CMK (cell line): ENCODE measurements around the gene PCDHGB4.
"Not testable (repeated sequence)": the region's sequence is repeated elsewhere in the genome, so short reads cannot be mapped to it uniquely, and the experiment has no call there.

ENCODE experiments used
- DNase-seq: peaks from one replicate; pipeline ENCODE4 v3.0.0-alpha.2; 2010; ENCODE audit warnings: low read depth

The PCDHGB4 gene

DNA sequence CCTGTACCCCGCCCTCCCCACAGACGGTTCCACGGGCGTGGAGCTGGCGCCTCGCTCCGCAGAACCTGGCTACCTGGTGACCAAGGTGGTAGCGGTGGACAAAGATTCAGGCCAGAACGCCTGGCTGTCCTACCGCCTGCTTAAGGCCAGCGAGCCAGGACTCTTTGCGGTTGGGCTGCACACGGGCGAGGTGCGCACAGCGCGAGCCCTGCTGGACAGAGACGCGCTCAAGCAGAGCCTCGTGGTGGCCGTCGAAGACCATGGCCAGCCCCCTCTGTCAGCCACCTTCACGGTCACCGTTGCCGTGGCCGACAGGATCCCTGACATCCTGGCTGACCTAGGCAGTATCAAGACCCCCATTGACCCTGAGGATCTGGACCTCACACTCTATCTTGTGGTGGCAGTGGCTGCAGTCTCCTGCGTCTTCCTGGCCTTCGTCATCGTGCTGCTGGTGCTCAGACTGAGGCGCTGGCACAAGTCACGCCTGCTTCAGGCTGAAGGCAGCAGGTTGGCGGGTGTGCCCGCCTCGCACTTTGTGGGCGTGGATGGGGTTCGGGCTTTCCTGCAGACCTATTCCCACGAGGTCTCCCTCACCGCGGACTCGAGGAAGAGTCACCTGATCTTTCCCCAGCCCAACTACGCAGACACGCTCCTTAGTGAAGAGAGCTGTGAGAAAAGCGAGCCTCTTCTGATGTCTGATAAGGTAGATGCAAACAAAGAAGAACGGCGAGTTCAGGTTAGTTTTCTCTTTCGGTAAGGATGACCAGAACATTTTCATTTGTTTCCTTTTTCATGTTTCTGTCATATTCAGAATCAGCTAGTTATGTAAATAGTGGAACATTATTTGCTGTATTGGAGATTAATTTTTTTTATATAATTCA, 21.2 kb upstream of the PCDHGB4 start:
- no peak for DNase-seq

DNA sequence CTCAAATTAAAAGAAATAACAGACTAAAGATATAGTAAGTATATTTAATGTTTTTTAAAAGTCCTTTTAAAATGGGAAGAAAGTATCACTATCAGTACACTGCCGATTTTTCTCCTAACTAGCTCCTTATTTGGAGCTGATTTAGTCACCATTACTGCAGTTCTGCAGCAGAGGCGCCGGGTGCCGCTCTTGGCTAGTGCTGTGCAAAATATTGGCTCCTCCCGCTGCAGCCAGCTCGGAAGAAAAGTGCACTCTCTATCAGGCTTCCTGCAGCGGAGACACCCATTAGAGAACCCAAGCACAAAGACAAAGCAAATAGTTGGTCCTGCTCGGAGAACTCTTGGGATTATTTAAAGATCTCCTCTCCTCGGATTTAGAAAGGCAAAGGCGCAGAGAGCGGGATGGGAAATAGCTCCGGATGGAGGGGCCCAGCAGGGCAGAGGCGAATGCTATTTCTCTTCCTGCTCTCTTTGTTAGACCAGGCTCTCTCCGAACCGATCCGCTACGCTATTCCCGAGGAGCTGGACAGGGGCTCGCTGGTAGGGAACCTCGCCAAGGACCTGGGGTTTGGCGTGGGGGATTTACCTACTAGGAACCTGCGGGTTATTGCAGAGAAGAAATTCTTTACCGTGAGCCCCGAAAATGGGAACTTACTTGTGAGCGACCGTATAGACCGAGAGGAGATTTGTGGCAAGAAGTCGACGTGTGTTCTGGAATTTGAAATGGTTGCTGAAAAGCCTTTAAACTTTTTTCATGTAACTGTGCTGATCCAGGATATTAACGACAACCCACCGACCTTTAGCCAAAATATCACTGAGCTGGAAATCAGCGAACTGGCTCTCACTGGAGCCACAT, 17.3 kb upstream of the PCDHGB4 start, which contains the start of gene PCDHGB3:
TSS of gene PCDHGB3 (plus strand) at position 249 of the 855 bp plus-strand sequence. CDS start at position 402, 153 bp downstream.
- no peak for DNase-seq

DNA sequence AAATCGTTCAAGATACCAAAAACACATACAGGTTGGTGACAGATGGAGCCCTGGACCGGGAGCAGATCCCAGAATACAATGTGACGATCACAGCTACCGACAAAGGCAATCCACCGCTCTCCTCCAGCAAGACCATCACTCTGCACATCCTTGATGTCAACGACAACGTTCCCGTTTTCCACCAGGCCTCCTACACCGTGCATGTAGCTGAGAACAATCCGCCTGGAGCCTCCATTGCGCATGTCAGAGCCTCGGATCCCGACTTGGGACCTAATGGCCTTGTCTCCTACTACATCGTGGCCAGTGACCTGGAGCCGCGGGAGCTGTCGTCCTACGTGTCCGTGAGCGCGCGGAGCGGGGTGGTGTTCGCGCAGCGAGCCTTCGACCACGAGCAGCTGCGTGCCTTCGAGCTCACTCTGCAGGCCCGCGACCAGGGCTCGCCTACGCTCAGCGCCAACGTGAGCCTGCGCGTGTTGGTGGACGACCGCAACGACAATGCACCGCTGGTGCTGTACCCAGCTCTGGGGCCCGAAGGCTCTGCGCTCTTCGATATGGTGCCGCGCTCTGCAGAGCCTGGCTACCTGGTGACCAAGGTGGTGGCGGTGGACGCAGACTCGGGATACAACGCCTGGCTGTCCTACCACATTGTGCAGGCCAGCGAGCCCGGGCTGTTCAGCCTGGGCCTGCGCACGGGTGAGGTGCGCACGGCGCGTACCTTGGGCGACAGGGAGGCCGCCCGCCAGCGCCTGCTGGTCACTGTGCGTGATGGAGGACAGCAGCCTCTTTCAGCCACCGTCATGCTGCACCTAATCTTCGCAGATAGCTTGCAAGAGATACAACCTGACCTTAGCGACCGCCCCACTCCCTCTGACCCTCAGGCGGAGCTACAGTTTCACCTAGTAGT, 15.7 kb upstream of the PCDHGB4 start:
- DNase-seq = no peak

DNA sequence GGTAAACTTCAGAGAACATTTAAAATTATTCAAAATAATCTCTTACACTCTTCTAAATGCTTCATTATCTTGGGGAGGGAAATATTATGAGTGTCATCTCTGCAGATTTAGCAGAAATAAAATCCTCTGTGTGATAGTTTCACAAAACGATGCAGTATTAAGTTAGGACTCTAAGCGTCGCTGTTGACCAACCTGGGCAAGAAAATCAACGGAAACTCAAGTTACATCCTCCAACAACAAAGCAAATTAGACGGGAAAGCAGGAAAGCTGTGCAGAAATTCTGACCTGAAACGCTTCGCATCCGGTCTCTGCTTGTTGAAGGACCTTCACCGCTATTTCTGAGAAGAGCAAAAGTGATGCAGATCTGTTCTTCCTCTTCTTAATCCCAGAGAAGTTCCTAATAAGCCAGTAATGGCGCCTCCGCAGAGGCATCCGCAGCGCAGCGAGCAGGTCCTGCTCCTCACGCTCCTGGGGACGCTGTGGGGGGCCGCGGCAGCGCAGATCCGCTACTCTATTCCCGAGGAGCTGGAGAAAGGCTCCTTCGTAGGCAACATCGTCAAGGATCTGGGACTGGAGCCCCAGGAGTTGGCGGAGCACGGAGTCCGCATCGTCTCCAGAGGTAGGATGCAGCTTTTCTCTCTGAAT, 13.7 kb upstream of the PCDHGB4 start, which contains the start of gene PCDHGA6:
TSS of gene PCDHGA6 (plus strand) at position 219 of the 645 bp plus-strand sequence. CDS start at position 412, 193 bp downstream.
- no peak for DNase-seq

DNA sequence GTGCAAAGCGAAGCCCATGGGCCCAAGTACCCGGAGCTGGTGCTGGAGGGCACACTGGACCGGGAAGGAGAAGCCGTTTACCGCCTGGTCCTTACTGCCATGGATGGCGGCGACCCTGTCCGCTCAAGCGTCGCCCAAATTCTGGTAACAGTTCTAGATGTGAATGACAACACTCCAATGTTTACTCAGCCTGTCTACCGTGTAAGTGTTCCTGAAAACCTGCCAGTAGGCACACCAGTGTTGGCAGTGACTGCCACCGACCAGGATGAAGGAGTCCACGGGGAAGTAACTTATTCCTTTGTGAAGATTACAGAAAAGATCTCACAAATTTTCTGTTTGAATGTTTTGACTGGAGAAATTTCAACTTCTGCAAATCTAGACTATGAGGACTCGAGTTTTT, 12.9 kb upstream of the PCDHGB4 start:
- no peak for DNase-seq

DNA sequence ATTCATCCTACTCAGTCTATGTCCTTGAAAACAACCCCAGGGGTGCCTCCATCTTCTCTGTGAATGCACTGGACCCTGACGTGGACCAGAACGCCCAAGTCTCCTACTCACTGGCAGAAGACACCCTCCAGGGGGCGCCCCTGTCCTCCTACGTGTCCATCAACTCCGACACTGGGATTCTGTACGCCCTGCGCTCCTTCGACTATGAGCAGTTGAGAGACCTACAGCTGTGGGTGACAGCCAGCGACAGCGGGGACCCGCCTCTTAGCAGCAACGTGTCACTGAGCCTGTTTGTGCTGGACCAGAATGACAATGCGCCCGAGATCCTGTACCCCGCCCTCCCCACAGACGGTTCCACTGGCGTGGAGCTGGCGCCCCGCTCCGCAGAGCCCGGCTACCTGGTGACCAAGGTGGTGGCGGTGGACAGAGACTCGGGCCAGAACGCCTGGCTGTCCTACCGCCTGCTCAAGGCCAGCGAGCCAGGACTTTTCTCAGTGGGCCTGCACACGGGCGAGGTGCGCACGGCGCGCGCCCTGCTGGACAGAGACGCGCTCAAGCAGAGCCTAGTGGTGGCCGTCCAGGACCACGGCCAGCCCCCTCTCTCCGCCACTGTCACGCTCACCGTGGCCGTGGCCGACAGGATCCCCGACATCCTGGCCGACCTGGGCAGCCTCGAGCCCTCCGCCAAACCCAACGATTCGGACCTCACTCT, 11.9 kb upstream of the PCDHGB4 start:
- DNase-seq = not testable (repeated sequence)

DNA sequence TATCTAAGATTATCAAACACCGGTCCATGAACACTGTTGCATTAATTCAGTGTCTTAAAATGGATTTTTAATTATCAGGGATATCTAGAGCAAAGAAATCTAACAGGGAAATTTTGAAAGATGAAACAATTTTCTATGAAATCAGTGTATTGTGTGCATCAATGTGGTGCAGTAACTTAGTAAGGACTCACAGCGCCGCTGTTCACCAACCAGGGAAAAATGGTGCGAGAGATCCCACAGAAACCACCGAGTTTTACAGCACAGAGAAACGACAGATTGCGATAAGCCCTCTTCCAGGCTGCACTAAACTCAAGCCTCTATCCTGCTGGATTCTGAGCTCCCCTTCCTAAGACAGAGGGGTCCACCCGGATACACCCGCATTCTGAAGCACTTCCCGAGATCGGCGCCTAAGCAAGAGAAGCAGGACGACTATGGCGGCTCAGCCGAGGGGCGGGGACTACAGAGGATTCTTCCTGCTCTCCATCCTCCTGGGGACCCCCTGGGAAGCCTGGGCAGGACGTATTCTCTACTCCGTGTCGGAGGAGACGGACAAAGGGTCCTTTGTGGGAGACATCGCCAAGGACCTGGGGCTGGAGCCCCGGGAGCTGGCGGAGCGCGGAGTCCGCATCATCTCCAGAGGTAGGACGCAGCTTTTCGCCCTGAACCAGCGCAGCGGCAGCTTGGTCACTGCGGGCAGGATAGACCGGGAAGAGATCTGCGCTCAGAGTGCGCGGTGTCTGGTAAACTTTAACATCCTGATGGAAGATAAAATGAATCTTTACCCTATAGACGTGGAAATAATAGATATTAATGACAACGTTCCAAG, 4.8 kb upstream of the PCDHGB4 start, which contains the start of gene PCDHGA7:
TSS of gene PCDHGA7 (plus strand) at position 274 of the 826 bp plus-strand sequence. CDS start at position 432, 158 bp downstream.
- no peak for DNase-seq

DNA sequence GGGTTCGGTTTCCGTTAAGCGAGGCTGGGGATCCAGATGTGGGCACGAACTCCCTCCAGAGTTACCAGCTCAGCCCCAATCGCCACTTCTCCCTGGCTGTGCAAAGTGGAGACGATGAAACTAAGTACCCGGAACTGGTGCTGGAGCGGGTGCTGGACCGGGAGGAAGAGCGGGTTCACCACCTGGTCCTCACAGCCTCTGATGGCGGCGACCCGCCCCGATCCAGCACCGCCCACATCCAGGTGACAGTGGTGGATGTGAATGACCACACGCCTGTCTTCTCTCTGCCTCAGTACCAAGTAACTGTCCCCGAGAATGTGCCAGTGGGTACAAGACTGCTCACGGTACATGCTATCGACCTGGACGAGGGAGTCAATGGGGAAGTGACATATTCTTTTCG, 4.2 kb upstream of the PCDHGB4 start:
- DNase-seq = no peak

DNA sequence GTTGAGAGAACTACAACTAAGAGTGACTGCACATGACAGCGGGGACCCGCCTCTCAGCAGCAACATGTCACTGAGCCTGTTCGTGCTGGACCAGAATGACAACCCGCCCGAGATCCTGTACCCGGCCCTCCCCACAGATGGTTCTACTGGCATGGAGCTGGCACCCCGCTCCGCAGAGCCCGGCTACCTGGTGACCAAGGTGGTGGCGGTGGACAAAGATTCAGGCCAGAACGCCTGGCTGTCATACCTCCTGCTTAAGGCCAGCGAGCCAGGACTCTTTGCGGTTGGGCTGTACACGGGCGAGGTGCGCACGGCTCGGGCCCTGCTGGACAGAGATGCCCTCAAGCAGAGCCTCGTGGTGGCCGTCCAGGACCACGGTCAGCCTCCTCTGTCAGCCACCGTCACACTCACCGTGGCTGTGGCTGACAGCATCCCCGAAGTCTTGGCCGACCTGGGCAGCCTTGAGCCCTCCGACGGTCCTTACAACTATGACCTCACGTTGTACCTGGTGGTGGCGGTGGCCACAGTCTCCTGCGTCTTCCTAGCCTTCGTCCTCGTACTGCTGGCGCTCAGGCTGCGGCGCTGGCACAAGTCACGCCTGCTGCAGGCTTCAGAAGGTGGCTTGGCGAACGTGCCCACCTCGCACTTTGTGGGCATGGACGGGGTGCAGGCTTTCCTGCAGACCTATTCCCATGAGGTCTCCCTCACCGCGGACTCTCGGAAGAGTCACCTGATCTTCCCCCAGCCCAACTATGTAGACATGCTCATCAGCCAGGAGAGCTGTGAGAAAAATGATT, 2.8 kb upstream of the PCDHGB4 start:
- no peak for DNase-seq

DNA sequence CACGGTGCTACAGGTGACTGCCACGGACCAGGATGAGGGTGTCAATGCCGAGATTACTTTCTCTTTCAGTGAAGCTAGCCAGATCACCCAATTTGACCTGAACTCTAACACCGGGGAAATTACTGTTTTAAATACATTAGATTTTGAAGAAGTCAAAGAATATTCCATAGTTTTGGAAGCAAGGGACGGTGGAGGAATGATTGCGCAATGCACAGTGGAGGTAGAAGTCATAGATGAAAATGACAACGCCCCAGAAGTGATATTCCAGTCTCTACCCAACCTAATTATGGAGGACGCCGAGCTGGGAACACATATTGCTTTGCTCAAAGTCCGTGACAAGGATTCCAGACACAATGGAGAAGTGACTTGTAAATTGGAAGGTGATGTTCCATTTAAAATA, 1.2 kb downstream of the PCDHGB4 start:
- no peak for DNase-seq

DNA sequence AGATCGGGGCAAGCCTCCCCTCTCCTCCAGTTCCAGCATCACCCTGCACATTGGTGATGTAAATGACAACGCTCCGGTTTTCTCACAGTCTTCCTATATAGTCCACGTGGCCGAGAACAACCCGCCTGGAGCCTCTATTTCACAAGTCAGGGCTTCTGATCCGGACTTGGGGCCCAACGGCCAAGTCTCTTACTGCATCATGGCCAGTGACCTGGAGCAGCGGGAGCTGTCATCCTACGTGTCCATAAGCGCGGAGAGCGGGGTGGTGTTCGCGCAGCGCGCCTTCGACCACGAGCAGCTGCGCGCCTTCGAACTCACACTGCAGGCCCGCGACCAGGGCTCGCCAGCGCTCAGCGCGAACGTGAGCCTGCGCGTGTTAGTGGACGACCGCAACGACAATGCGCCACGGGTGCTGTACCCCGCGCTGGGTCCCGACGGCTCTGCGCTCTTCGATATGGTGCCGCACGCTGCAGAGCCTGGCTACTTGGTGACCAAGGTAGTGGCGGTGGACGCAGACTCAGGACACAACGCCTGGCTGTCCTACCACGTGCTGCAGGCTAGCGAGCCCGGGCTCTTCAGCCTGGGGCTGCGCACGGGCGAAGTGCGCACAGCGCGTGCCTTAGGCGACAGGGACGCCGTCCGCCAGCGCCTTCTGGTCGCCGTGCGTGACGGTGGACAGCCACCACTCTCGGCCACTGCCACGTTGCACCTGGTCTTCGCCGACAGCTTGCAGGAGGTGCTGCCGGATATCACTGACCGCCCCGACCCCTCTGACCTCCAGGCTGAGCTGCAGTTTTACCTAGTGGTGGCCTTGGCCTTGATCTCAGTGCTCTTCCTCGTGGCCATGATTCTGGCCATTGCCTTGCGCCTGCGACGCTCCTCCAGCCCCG, 1.9 kb downstream of the PCDHGB4 start:
- no peak for DNase-seq

DNA sequence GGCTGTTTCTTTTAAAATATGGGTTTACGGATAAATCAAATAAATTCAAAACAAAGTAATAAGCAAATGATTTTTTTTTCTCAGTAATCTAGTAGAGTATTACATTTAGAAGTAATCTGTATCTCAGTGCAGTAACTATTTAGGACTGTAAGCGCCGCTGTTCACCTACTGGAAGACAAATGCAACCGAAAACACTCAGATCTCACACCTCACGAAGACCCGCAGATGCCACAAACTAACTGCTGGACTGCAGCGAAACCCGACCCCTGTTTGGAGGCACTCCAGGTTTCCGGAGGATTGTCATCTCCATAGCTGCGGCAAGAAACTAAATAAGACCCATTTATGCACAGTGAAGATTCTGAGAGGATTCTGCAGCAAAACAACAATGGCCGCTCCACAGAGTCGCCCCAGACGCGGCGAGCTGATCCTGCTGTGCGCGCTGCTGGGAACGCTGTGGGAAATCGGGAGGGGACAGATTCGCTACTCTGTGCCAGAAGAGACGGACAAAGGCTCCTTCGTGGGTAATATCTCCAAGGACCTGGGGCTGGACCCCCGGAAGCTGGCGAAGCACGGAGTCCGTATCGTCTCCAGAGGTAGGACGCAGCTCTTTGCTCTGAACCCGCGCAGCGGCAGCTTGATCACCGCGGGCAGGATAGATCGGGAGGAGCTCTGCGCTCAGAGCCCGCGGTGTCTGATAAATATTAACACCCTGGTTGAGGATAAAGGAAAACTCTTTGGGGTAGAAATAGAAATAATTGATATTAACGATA, 5.1 kb downstream of the PCDHGB4 start, which contains the start of gene PCDHGA8:
TSS of gene PCDHGA8 (plus strand) at position 205 of the 770 bp plus-strand sequence. CDS start at position 386, 181 bp downstream.
- no peak for DNase-seq

DNA sequence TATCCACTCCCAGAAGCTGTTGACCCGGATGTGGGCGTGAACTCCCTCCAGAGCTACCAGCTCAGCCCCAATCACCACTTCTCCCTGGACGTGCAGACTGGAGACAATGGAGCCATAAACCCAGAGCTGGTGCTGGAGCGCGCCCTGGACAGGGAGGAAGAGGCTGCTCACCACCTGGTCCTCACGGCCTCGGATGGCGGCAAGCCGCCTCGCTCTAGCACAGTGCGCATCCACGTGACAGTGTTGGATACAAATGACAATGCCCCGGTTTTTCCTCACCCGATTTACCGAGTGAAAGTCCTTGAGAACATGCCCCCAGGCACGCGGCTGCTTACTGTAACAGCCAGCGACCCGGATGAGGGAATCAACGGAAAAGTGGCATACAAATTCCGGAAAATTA, 5.8 kb downstream of the PCDHGB4 start:
- DNase-seq = no peak

DNA sequence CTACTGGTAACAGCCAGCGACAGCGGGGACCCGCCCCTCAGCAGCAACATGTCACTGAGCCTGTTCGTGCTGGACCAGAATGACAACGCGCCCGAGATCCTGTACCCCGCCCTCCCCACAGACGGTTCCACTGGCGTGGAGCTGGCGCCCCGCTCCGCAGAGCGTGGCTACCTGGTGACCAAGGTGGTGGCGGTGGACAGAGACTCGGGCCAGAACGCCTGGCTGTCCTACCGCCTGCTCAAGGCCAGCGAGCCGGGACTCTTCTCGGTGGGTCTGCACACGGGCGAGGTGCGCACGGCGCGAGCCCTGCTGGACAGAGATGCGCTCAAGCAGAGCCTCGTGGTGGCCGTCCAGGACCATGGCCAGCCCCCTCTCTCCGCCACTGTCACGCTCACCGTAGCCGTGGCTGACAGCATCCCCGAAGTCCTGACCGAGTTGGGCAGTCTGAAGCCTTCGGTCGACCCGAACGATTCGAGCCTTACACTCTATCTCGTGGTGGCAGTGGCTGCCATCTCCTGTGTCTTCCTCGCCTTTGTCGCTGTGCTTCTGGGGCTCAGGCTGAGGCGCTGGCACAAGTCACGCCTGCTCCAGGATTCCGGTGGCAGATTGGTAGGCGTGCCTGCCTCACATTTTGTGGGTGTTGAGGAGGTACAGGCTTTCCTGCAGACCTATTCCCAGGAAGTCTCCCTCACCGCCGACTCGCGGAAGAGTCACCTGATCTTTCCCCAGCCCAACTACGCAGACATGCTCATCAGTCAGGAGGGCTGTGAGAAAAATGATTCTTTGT, 7.1 kb downstream of the PCDHGB4 start:
- not testable (repeated sequence) for DNase-seq

DNA sequence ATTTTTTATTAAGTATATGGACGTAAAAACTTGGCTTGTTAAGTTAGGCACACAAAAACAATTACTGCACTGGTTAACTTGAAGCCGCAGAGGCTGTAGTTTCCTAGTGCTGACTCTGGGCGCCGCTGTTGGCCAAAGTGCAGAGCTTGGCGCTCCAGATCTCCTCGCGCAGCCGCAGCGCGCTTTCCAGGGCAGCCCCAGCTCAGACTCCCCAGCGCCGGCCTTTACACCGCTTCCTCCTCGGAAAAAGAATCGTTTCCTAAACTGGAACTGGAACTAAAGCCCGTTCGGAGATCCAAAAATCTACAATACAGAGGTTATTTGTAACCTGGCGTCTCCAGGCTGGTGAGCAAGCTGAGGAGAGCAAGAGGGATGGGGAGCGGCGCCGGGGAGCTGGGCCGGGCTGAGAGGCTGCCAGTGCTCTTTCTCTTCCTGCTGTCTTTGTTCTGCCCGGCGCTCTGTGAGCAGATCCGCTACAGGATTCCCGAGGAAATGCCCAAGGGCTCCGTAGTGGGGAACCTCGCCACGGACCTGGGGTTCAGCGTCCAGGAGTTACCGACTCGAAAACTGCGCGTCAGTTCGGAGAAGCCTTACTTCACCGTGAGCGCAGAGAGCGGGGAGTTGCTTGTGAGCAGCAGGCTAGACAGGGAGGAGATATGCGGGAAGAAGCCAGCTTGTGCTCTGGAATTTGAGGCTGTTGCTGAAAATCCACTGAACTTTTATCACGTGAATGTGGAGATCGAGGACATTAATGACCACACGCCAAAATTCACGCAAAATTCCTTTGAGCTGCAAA, 10.5 kb downstream of the PCDHGB4 start, which contains the start of gene PCDHGB5:
TSS of gene PCDHGB5 (plus strand) at position 192 of the 796 bp plus-strand sequence. CDS start at position 373, 181 bp downstream.
- not testable (repeated sequence) for DNase-seq
